Stomach (tissue), 4 donors: ENCODE results near the gene AXIN2.

Experiments
- CTCF ChIP-seq, 7 experiments: fragments of 450-650 bp in 4 of 7; fragments of 200-600 bp in 3 of 7; sonication (generic) in 3 of 7; IDR thresholded peaks; one replicate each; pipeline ENCODE4 v1.5.1; 2016 to 2019; ENCODE audit warnings: antibody characterized with exemption in 7 of 7, control low read depth in 2 of 7, mild to moderate bottlenecking in 1 of 7
- EP300 ChIP-seq: sonication (generic); formaldehyde crosslinking; IDR thresholded peaks from one replicate; pipeline ENCODE4 v1.6.1; 2017; ENCODE audit warnings: antibody characterized with exemption
- POLR2A ChIP-seq, 4 donors: fragments of 450-650 bp; IDR thresholded peaks; one replicate each; pipeline ENCODE4 v1.6.1; 2016; ENCODE audit warnings: antibody characterized with exemption in 4 of 4, control low read depth in 2 of 4, mild to moderate bottlenecking in 1 of 4, moderate library complexity in 1 of 4
- POLR2AphosphoS5 ChIP-seq, 3 donors: sonication (generic); formaldehyde crosslinking; IDR thresholded peaks; one replicate each; pipeline ENCODE4 v1.6.1; 2016; ENCODE audit warnings: antibody characterized with exemption in 3 of 3

GRCh38 chr17:65572581-65573281, 11.3 kb upstream of the AXIN2 start:
- TF ChIP-seq CTCF (IDR thresholded peaks at IDR 0.05) (no peak), POLR2A (IDR thresholded peaks at IDR 0.05) (no peak), EP300 (no peak), POLR2AphosphoS5 (IDR thresholded peaks at IDR 0.05) (no peak)
